IMR-90 (cell line): ENCODE results near the gene TUBB4A. TPM values are rescaled to one million over a fixed set of nuclear protein-coding genes. Genes with fewer than 3 reads are reported as not detected.

Source experiments
- ATAC-seq: fragments of 200-7000 bp; cut with Tn5 transposase; 2 replicates; pipeline ENCODE4 v1.9.1; 2020; ENCODE audit warnings: low read depth, mild to moderate bottlenecking, moderate library complexity
- BruUV-seq: library from RNA; stranded (reverse); fragments of 400-500 nt; replicated peaks from 2 replicates; lab custom pipeline; 2021; lab: Mats Ljungman, UMichigan
- CTCF ChIA-PET: fragments of 300-600 bp; formaldehyde crosslinking; extraction: SDS; loops from one replicate; lab custom pipeline; 2021; ENCODE audit warnings: antibody characterized with exemption; lab: Yijun Ruan, JAX
- POLR2A ChIA-PET: fragments of 300-600 bp; sonication (Branson Sonifier 250); formaldehyde crosslinking; loops from one replicate; lab custom pipeline; 2022; ENCODE audit warnings: antibody characterized with exemption; ENCODE audit not compliant: unreplicated experiment; lab: Charles Lee
- DNase-seq: peaks from one replicate; pipeline ENCODE4 v3.0.0; 2013
- H2AFZ ChIP-seq: replicated peaks from 2 replicates; pipeline ENCODE3; 2013; ENCODE audit warnings: low read length, mild to moderate bottlenecking; ENCODE audit not compliant: poor library complexity
- H2AK5ac ChIP-seq: 2 replicates; pipeline ENCODE4 v1.6.1; 2013; ENCODE audit warnings: low read depth, low read length, inconsistent platforms
- H2AK9ac ChIP-seq: replicated peaks from 2 replicates; pipeline ENCODE3; 2013; ENCODE audit warnings: mild to moderate bottlenecking, low read depth, low read length, moderate library complexity; ENCODE audit not compliant: poor library complexity
- H2BK120ac ChIP-seq: 2 replicates; pipeline ENCODE4 v1.6.1; 2013; ENCODE audit warnings: low read depth, low read length, inconsistent platforms
- H2BK15ac ChIP-seq: 3 replicates; pipeline ENCODE4 v1.6.1; 2013; ENCODE audit warnings: low read depth, low read length, inconsistent platforms
- H2BK20ac ChIP-seq: 2 replicates; pipeline ENCODE4 v1.6.1; 2013; ENCODE audit warnings: low read depth, mild to moderate bottlenecking, inconsistent platforms, low read length, moderate library complexity
- H2BK5ac ChIP-seq: 2 replicates; pipeline ENCODE4 v1.6.1; 2013; ENCODE audit warnings: mild to moderate bottlenecking, low read depth, low read length, inconsistent platforms; ENCODE audit not compliant: poor library complexity, severe bottlenecking
- H3K14ac ChIP-seq: replicated peaks from 2 replicates; pipeline ENCODE4 v1.6.1; 2013; ENCODE audit warnings: low read depth, low read length, inconsistent platforms
- H3K18ac ChIP-seq: 2 replicates; pipeline ENCODE4 v1.6.1; 2013; ENCODE audit warnings: low read depth, low read length, control low read depth
- H3K23ac ChIP-seq: 2 replicates; pipeline ENCODE4 v1.6.1; 2013; ENCODE audit warnings: low read depth, low read length, inconsistent platforms
- H3K27ac ChIP-seq: 2 replicates; pipeline ENCODE4 v1.5.1; 2013; ENCODE audit warnings: mild to moderate bottlenecking, control low read depth, low read length; ENCODE audit not compliant: insufficient read depth
- H3K27me3 ChIP-seq: 2 replicates; pipeline ENCODE4 v1.6.1; 2013; ENCODE audit warnings: low read length; ENCODE audit not compliant: control insufficient read depth, insufficient read depth
- H3K36me3 ChIP-seq: 2 replicates; pipeline ENCODE4 v1.6.1; 2013; ENCODE audit warnings: low read length, mixed read lengths; ENCODE audit not compliant: control insufficient read depth, insufficient read depth
- H3K4ac ChIP-seq: 2 replicates; pipeline ENCODE4 v1.6.1; 2013; ENCODE audit warnings: low read depth, low read length, inconsistent platforms
- H3K4me1 ChIP-seq: 2 replicates; pipeline ENCODE4 v1.6.1; 2013; ENCODE audit warnings: low read length, mixed read lengths; ENCODE audit not compliant: control insufficient read depth, insufficient read depth
- H3K4me2 ChIP-seq: 2 replicates; pipeline ENCODE4 v1.6.1; 2013; ENCODE audit warnings: low read depth, mild to moderate bottlenecking, control low read depth, low read length, moderate library complexity
- H3K4me3 ChIP-seq: 2 replicates; pipeline ENCODE4 v1.5.1; 2013; ENCODE audit warnings: low read depth, mild to moderate bottlenecking, control low read depth, low read length, moderate library complexity; ENCODE audit not compliant: insufficient read depth
- H3K56ac ChIP-seq: 2 replicates; pipeline ENCODE4 v1.6.1; 2013; ENCODE audit warnings: low read length, inconsistent platforms; ENCODE audit not compliant: insufficient read depth; ENCODE audit errors: extremely low read depth
- H3K79me1 ChIP-seq, 2 experiments: 2 replicates each; pipeline ENCODE4 v1.6.1; 2013; ENCODE audit warnings: low read length in 2 of 2, inconsistent platforms in 1 of 2, low read depth in 1 of 2
- H3K9ac ChIP-seq: 2 replicates; pipeline ENCODE4 v1.6.1; 2013; ENCODE audit warnings: low read depth, low read length, control low read depth
- H3K9me1 ChIP-seq: 2 replicates; pipeline ENCODE4 v1.6.1; 2013; ENCODE audit warnings: low read length, inconsistent platforms; ENCODE audit not compliant: insufficient read depth
- H3K9me3 ChIP-seq: 2 replicates; pipeline ENCODE4 v1.6.1; 2013; ENCODE audit warnings: low read length; ENCODE audit not compliant: control insufficient read depth, insufficient read depth
- H4K20me1 ChIP-seq: 2 replicates; pipeline ENCODE4 v1.6.1; 2013; ENCODE audit warnings: low read length, inconsistent platforms; ENCODE audit not compliant: insufficient read depth
- H4K5ac ChIP-seq: 2 replicates; pipeline ENCODE4 v1.6.1; 2013; ENCODE audit warnings: mild to moderate bottlenecking, low read depth, low read length, control low read depth
- H4K8ac ChIP-seq, 2 experiments: 2 replicates each; pipeline ENCODE4 v1.6.1; 2013; ENCODE audit warnings: low read depth in 2 of 2, low read length in 2 of 2, control low read depth in 1 of 2, inconsistent platforms in 1 of 2
- H4K91ac ChIP-seq: 2 replicates; pipeline ENCODE4 v1.6.1; 2013; ENCODE audit warnings: low read depth, low read length, inconsistent platforms; ENCODE audit not compliant: insufficient read depth
- BHLHE40 ChIP-seq: fragments of 150-350 bp; IDR thresholded peaks from 2 replicates; pipeline ENCODE4 v1.6.1; 2016; ENCODE audit warnings: mild to moderate bottlenecking, low read depth, low read length
- CEBPB ChIP-seq: IDR thresholded peaks from 2 replicates; pipeline ENCODE4 v1.6.1; 2012; ENCODE audit warnings: low read depth, low read length, improper control_type of control experiment
- CHD1 ChIP-seq: IDR thresholded peaks from 2 replicates; pipeline ENCODE4 v1.6.1; 2012; ENCODE audit warnings: low read depth, low read length, improper control_type of control experiment
- ELK1 ChIP-seq: fragments of 150-350 bp; IDR thresholded peaks from 2 replicates; pipeline ENCODE4 v1.6.1; 2016; ENCODE audit warnings: low read depth, mild to moderate bottlenecking, low read length, moderate library complexity, borderline replicate concordance
- FOS ChIP-seq: fragments of 150-350 bp; IDR thresholded peaks from 2 replicates; pipeline ENCODE4 v1.6.1; 2016; ENCODE audit warnings: low read depth, low read length
- MAFK ChIP-seq: IDR thresholded peaks from 2 replicates; pipeline ENCODE4 v1.6.1; 2012; ENCODE audit warnings: low read depth, low read length, improper control_type of control experiment
- MAZ ChIP-seq: IDR thresholded peaks from 2 replicates; pipeline ENCODE4 v1.6.1; 2012; ENCODE audit warnings: low read depth, mild to moderate bottlenecking, low read length, improper control_type of control experiment, moderate library complexity, borderline replicate concordance
- MXI1 ChIP-seq: IDR thresholded peaks from 2 replicates; pipeline ENCODE4 v1.6.1; 2012; ENCODE audit warnings: low read depth, mild to moderate bottlenecking, low read length, moderate library complexity, borderline replicate concordance
- NFE2L2 ChIP-seq: fragments of 150-350 bp; IDR thresholded peaks from 2 replicates; pipeline ENCODE4 v1.6.1; 2016; ENCODE audit warnings: low read depth, mild to moderate bottlenecking, low read length
- POLR2A ChIP-seq: IDR thresholded peaks from 2 replicates; pipeline ENCODE4 v1.6.1; 2012; ENCODE audit warnings: mild to moderate bottlenecking, low read depth, low read length
- RAD21 ChIP-seq: IDR thresholded peaks from 2 replicates; pipeline ENCODE4 v1.6.1; 2012; ENCODE audit warnings: low read length, improper control_type of control experiment
- RFX5 ChIP-seq: IDR thresholded peaks from 2 replicates; pipeline ENCODE4 v1.8.0; 2012; ENCODE audit warnings: low read depth, mild to moderate bottlenecking, low read length, moderate library complexity
- SMC3 ChIP-seq: fragments of 150-350 bp; IDR thresholded peaks from 2 replicates; pipeline ENCODE4 v1.6.1; 2016; ENCODE audit warnings: low read depth, mild to moderate bottlenecking, antibody characterized with exemption, low read length, moderate library complexity
- USF2 ChIP-seq: fragments of 150-350 bp; IDR thresholded peaks from 2 replicates; pipeline ENCODE4 v1.6.1; 2017; ENCODE audit warnings: mild to moderate bottlenecking, antibody characterized with exemption, low read length, low read depth
- WGBS, 2 experiments: methylation state at CpG; one replicate each; pipeline versions ENCODE4 v1.1.5 to v1.1.7; 2013; ENCODE audit warnings: missing lambda C conversion rate in 2 of 2; ENCODE audit not compliant: insufficient read length in 1 of 2; ENCODE audit errors: extremely low coverage in 2 of 2; 5-methylcytosine and 5-hydroxymethylcytosine counted together
- dilution Hi-C: fragments of 300-500 bp; cut with HindIII; formaldehyde crosslinking; loops from one replicate; pipeline ENCODE4 v1.14.3; 2018; ENCODE audit warnings: low sequenced_read_pairs; ENCODE audit not compliant: unreplicated experiment
- in situ Hi-C: fragments of 300-500 bp; cut with MboI; formaldehyde crosslinking; loops from 3 replicates; pipeline ENCODE4 v1.14.3; 2019; ENCODE audit warnings: low sequenced_read_pairs, inconsistent platforms, mixed read lengths
- intact Hi-C: fragments of 100-400 bp; cut with micrococcal nuclease; formaldehyde crosslinking; loops from 2 replicates; pipeline ENCODE4 v1.10.0; 2022
- polyA plus RNA-seq, 3 experiments: library from polyadenylated mRNA; depleted of rRNA; stranded (reverse); fragments of >200 nt; gene quantifications; 2 replicates each; pipeline ENCODE4 v1.2.3, GENCODE V29; 2012; ENCODE audit warnings: low replicate concordance in 1 of 3
- total RNA-seq: library from RNA; depleted of rRNA; stranded (reverse); fragments of >200 nt; gene quantifications from 2 replicates; pipeline ENCODE4 v1.2.3, GENCODE V29; 2012
- TF ChIP-seq, protein P1 (sequence below): conservative IDR thresholded peaks from 2 replicates; pipeline ENCODE4 v1.5.1; 2012; ENCODE audit warnings: mild to moderate bottlenecking, low read depth, low read length, improper control_type of control experiment

TUBB4A gene
- total and polyA plus RNA-seq, 2 of the 4 experiments (the other 2 are of a cell fraction), result not detected

DNA sequence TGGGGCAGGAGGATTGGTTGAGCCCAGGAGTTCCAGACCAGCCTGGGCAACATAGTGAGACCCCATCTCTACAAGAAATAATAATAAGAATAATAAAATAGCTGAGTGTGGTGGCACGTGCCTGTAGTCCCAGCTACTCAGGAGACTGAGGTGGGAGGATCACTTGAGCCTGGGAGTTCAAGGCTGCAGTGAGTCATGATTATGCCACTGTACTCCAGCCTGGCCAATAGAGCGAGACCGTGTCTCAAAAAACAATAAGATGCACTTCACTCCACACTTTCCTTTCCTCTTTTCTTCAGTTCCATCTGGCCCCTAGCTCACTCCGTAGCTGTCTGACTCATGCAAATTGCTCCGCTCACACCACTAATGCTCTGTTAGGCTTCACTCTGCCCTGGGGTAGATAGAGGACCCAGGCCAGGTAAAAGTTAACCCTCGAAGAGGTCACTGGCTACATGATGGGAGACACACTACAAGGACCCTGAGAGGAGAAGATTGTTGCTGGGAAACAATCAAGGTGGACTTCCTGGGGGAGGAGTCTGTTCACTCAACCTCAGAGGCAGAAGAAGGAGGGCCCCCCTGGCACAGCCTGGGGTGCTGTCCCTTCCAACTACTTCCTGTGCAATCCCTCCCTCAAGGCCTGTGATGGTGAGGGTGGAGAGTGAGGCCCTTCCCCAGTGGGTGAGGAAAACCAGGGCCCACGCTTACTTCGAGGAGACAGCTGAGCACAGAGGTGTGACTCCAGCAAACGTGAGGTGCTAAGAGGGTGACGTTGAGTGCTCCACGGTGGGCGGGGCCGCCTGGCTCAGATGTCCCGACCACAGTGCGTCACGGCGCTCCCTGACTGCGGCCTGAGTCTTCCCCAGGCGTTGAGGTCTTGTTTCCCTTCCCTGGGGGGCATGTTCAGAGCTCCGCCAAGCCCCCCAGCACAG is 19.9 kb upstream of the TUBB4A start:
- H3K56ac ChIP-seq, result no peak overlapping the region
- WGBS, 2 experiments, result 38% methylated on average over 13 of the region's 20 CpGs; no CpG with 5 or more reads in 1 of the 2 experiments
- ATAC-seq, result no peak
- no peak for TF ChIP-seq RFX5
- no peak for TF ChIP-seq CEBPB
- TF ChIP-seq CHD1, result no peak
- TF ChIP-seq USF2, result no peak
- TF ChIP-seq MAFK, result no peak
- TF ChIP-seq RAD21, result no peak
- no peak for TF ChIP-seq NFE2L2
- no peak for TF ChIP-seq SMC3
- TF ChIP-seq, protein P1, sequence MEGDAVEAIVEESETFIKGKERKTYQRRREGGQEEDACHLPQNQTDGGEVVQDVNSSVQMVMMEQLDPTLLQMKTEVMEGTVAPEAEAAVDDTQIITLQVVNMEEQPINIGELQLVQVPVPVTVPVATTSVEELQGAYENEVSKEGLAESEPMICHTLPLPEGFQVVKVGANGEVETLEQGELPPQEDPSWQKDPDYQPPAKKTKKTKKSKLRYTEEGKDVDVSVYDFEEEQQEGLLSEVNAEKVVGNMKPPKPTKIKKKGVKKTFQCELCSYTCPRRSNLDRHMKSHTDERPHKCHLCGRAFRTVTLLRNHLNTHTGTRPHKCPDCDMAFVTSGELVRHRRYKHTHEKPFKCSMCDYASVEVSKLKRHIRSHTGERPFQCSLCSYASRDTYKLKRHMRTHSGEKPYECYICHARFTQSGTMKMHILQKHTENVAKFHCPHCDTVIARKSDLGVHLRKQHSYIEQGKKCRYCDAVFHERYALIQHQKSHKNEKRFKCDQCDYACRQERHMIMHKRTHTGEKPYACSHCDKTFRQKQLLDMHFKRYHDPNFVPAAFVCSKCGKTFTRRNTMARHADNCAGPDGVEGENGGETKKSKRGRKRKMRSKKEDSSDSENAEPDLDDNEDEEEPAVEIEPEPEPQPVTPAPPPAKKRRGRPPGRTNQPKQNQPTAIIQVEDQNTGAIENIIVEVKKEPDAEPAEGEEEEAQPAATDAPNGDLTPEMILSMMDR, result no peak
- no peak for TF ChIP-seq MAZ
- no peak for TF ChIP-seq MXI1
- TF ChIP-seq ELK1, result no peak
- no peak for TF ChIP-seq BHLHE40
- TF ChIP-seq POLR2A, result no peak
- TF ChIP-seq FOS, result no peak

More for the DNA sequence above, 19.9 kb upstream of the TUBB4A start:
- Histone ChIP-seq H3K9ac (no peak overlapping the region), H2BK20ac (no peak overlapping the region), H2BK120ac (no peak overlapping the region), H3K9me3 (no peaks in the 10 kb centered on the region), H3K4ac (no peak overlapping the region), H3K23ac (no peak overlapping the region), H3K4me3 (no peak overlapping the region), H2AFZ (no peak overlapping the region), H3K4me2 (no peak overlapping the region), H3K14ac (no peak overlapping the region), H3K79me1 (no peaks in the 10 kb centered on the region), H3K9me1 (0 out of 2 replicates have a peak, but pooled peaks cover 2% of the 10 kb centered on the region), H2AK9ac (no peak overlapping the region), H3K18ac (no peak overlapping the region), H4K5ac (no peak overlapping the region), H3K4me1 (no peaks in the 10 kb centered on the region), H4K20me1 (no peaks in the 10 kb centered on the region), H4K91ac (no peak overlapping the region), H3K27me3 (no peaks in the 10 kb centered on the region), H4K8ac (no peak overlapping the region), H3K27ac (no peak overlapping the region), H2BK15ac (no peak overlapping the region), H3K36me3 (no peaks in the 10 kb centered on the region), H2BK5ac (no peak overlapping the region), H2AK5ac (no peak overlapping the region)
- intact Hi-C loops (no loop called here), dilution Hi-C loops (no loop called here), in situ Hi-C loops (no loop called here)
- DNase-seq, result no peak
- ChIA-PET CTCF (no interaction called here), POLR2A (interaction anchor here (0.5 kb wide), 1 partner anchor 248 kb away, joined by 13 read pairs; no protein-coding TSS in a partner anchor)
- no TSS peak for BruUV-seq
